HG03457 (cell line): Measurements from ENCODE around the gene CDKN2B-AS1.

ENCODE experiments used
- ATAC-seq: cut with Tn5 transposase; IDR thresholded peaks from one replicate; pipeline ENCODE4 v1.9.1; 2021; ENCODE audit warnings: moderate number of reproducible peaks; ENCODE audit not compliant: unreplicated experiment

CDKN2B-AS1 gene

GRCh38 chr9:22148876-22149637 is 154.5 kb downstream of the CDKN2B-AS1 start:
- ATAC-seq, result no peak

DNA sequence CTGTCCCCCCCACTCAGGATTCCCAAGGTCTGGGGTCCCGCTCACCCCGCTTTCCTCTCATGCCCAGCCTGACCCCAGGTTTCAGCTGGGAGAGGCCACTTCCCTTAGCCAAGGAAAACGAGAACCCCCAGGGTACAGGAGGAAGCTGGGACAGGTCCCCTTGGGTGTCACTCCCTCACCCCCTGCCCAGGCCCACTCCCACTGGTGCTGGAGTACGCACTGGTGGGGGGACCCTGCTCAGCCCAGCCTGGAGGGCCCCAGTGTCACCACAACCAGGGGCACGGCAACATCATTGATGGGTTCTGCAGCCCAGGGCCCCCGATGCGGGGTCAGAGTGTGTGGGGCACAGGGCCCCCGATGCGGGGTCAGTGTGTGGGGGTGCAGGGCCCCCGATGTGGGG is 159.5 kb downstream of the CDKN2B-AS1 start:
- no peak for ATAC-seq

DNA sequence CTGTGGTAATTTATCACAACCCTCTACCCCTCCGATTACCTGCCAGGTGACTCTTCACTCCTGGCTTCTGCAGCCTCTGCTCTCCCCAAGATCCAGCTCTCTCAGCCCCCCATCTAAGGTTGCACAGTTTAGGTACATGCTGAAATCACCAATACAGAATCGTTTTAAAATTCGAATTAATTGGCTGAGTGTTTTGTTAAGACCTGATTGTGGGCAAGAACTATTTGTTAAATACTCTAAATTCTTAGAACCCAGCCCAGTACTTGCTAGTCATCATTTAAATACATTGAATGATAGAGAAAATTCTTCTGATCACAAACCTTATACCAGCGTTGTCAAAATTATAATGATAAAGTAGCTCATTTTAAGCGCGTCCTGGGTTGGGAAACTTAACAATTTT is 162.0 kb downstream of the CDKN2B-AS1 start:
- no peak for ATAC-seq

- ATAC-seq, result no peak
These were observed 162.7 kb downstream of the CDKN2B-AS1 start for GRCh38 chr9:22157276-22157675.

DNA sequence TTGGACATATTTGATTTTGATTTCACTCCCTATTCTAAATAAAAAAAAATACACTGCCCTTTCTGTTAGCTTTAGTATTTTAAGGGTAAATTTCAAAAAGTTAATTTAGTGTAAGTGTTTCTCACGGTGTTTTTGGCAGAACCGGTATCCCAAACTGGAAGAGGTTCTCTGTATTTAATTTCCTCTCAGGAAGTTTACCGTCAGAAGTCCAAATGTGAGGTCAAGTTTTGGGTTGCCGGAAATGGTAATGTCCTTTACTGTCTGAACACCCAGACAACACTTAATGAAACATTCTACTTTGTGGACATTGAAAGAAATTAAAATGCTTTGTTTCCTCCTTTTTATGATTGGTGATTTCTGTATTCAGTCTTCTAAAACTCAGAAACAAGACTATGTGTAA is 163.2 kb downstream of the CDKN2B-AS1 start:
- ATAC-seq, result no peak

DNA sequence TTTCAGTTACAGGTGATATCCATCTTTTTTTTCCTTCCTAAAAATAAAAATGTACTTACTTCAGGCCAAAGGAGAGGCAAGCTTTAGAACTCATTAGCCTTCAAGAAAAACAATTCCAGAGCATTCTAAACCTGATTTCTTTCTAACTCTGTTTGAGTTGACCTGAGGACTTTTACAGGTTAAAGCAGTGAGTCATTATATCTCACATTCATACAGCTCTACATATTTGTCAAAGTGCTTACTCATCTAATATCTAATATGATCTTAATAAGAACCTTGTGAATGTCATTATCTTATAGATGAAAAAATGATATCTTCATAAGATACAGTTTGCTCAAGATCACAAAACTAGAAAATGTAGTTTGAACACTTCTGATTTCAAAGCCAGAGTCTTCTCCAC is 163.7 kb downstream of the CDKN2B-AS1 start:
- ATAC-seq, result no peak

DNA sequence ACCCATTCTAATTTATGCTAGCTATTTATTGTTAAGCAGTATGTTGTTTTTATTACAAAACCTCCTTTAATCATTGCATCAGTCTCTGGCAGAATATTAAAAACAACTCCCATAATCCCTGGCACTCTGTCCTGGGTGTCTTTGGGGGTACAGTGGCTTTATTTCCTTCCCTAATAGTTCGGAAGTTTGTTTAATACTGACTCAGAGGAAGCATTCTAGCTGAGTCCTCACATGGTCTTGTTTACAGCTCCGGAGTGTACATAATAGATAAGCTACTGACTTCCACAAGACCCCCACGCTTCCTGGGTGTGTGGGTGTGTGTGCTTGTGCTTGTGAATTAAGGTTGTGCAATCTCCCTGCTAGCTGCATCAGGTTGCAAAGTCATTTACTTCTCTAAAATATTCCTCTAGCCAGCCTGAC is 164.3 kb downstream of the CDKN2B-AS1 start:
- no peak for ATAC-seq

GRCh38 chr9:22159586-22159985 is 165.0 kb downstream of the CDKN2B-AS1 start:
- ATAC-seq, result no peak

- no peak for ATAC-seq
These were observed 165.6 kb downstream of the CDKN2B-AS1 start for GRCh38 chr9:22160221-22160620.

DNA sequence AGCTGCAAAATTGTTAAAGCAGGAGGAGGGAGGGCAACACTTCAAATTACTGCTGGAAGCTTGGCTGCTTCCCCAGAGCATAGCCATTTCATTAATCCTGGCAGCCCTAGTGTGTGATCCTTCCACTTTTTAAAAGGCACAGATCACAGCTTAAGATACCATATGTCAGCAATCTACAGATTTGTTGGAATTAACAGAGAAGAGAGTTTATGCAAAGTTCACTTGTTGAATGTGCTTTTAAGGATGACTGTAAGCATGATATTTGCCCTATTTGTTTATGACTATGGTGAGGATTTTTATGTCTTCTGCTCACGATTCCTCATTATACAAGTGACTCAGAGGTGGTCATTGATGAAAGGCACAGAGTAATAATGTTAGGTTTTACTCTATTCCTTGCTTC is 170.6 kb downstream of the CDKN2B-AS1 start:
- ATAC-seq, result no peak

DNA sequence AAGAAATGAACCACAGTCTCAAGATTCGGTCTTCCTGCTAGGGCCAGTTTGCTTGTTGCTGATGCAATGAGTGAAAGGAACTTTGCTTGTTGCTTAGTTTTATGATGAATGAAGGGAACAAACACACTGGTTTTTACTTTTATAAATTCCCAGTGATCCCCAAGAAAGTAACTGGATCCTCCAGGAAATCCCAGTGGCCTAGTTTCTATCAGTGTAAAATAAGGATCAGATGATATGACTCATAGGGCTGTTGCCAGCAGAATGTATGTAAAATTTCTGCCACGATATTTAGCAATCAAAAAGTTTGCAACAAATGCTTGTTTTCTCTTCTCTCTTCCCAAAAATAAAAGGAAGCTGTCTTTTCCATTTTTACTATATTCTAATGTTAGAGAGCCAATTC is 174.7 kb downstream of the CDKN2B-AS1 start:
- ATAC-seq, result no peak

DNA sequence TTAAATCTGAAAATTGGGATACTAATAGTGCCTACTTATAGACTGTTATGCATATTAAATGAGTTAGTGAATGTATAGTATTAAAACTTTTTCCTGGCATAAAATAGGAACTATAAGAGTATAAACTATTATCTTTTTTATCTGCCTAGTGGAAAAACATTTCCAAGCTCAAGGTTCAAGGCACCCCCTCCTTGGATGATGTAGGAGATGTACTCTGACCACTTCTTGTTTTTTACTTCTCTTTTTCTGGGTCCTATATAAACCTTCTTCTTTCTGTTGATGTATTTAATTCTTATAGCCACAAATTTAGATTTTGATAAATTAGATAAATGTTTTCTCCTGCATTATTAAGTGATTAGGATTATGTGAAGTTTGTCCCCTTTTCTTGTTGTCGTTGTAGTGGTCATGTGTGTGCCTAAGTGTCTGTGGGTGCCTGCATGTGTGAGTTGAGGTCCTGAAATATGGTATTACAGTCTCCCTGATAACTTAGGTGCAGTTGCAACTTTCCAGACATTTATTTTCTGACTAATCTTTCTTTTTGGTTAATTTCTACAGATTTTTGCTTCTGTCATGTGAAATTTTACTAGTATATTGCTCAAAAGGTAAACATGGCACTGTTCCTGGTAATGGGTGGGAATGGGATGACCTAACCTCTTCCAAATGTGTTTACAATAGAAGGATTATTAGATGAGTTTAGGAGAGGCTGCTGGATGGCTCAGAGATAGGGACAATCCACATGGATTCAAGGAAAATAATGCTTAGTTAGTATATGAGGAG is 175.3 kb downstream of the CDKN2B-AS1 start:
- ATAC-seq, result no peak
